Left renal pelvis (tissue), 4 donors: Measurements from ENCODE around the gene ANKFY1. TPM values are rescaled to one million over a fixed set of nuclear protein-coding genes. Genes with fewer than 3 reads are reported as not detected.
A peak's percentile ranks its signal among the peaks of the same experiment; 100 is the strongest.

Experiments
- DNase-seq, 4 donors: peaks; one replicate each; pipeline ENCODE4 v3.0.0-alpha.2; 2013; ENCODE audit warnings: low read depth in 4 of 4, low spot score in 3 of 4
- polyA plus RNA-seq, 4 donors: library from polyadenylated mRNA; unstranded; fragments of 120-200 nt; gene quantifications; one replicate each; pipeline ENCODE4 v1.2.1, GENCODE V29; 2013; ENCODE audit not compliant: insufficient read length in 4 of 4

Gene ANKFY1, protein sequence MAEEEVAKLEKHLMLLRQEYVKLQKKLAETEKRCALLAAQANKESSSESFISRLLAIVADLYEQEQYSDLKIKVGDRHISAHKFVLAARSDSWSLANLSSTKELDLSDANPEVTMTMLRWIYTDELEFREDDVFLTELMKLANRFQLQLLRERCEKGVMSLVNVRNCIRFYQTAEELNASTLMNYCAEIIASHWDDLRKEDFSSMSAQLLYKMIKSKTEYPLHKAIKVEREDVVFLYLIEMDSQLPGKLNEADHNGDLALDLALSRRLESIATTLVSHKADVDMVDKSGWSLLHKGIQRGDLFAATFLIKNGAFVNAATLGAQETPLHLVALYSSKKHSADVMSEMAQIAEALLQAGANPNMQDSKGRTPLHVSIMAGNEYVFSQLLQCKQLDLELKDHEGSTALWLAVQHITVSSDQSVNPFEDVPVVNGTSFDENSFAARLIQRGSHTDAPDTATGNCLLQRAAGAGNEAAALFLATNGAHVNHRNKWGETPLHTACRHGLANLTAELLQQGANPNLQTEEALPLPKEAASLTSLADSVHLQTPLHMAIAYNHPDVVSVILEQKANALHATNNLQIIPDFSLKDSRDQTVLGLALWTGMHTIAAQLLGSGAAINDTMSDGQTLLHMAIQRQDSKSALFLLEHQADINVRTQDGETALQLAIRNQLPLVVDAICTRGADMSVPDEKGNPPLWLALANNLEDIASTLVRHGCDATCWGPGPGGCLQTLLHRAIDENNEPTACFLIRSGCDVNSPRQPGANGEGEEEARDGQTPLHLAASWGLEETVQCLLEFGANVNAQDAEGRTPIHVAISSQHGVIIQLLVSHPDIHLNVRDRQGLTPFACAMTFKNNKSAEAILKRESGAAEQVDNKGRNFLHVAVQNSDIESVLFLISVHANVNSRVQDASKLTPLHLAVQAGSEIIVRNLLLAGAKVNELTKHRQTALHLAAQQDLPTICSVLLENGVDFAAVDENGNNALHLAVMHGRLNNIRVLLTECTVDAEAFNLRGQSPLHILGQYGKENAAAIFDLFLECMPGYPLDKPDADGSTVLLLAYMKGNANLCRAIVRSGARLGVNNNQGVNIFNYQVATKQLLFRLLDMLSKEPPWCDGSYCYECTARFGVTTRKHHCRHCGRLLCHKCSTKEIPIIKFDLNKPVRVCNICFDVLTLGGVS
- polyA plus RNA-seq, result 10 to 100 TPM; 46.0 to 51.8 (median 47.9) TPM

- peak; percentile 88 to 93 (median 90) for DNase-seq
Measured at GRCh38 chr17:4263282-4264215, at the start of gene ANKFY1. ANKFY1 (minus strand) TSS chr17:4263979; CDS start chr17:4263941, 38 bp downstream.

DNA sequence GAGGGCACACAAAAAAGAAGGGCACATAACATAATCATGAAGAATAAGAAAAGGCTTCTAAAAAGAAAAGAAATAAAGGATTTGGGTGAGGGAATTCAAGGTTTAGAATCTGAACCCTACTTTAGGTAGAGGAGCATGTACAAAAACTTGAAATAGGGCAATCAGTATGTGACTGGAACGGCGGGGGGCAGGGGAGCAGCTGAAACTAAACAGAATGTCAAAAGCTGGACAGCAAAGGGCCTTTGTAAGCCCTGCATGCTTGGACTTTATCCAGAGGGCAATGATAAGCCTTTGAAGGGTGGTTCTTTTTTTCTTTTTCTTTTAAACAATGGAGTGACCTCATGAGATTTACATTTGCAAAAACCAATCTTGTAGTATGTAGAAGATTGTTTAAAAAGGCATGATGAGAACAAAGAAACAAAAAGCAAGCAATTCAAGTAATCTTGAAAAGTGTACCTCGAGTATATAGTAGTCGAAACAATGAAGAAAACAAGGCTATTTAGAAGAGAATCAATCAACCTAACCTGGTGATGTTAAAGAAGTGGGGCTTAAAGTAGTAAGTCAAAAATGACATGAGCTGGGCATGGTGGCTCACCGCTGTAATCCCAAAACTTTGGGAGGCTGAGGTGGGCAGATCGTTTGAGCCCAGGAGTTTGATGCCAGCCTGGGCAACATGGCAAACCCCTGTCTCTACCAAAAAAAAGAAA is 46.7 kb upstream of the ANKFY1 start:
- DNase-seq, result no peak

GRCh38 chr17:4309897-4310296 is 46.1 kb upstream of the ANKFY1 start:
- DNase-seq, result no peak

DNA sequence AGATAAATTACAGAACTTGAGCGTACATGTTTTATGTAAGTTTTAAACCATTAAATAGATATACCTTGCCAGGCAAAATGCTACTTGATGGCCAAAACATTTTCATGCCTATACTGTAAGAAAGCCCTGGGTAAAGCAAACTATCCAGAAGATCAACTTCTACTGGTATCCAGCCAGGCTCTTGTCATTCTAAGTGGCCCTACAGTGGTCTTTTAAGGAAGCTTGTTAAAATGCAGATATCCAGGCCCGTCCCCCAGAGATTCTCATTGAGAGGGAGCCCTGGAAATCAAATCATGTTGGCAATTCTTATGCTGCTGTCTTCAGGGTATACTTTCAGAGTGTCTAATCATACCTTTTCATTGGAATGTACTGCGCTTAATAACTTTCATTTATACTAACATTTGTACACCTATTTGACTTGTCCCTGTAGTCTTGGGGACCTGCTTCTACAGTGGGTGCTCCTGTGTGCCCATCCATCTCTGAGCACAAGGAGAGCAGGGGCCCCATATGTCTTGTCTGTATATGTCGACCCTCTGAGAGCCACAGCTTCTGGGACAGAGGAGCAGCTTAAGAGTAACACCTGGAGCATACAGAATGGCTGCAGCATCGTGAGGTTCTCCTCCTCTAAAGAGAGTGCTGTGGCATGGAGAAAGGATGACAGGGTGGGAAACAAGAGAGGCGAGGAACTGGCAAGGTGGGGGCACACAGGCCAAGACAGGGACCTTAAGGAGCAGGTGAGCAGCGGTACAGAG is 43.6 kb upstream of the ANKFY1 start:
- no peak for DNase-seq

DNA sequence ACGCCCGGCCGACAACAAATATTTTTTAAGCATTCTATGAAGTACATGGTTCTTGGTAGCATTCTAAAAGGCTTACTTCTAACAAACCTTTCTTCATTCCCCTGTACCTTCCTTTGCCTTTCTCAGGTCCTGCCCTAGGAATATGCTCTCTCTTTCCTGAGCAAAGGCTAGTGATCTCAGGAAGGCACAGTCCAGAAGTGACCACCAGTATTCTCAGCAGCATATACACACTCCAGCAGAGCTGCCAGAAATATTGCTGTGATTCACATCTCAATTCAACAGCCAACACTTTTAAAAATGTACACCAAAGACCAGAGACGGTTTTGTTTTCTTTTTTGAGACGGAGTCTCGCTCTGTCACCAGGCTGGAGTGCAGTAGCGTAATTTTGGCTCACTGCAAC is 41.4 kb upstream of the ANKFY1 start:
- DNase-seq, result no peak

DNA sequence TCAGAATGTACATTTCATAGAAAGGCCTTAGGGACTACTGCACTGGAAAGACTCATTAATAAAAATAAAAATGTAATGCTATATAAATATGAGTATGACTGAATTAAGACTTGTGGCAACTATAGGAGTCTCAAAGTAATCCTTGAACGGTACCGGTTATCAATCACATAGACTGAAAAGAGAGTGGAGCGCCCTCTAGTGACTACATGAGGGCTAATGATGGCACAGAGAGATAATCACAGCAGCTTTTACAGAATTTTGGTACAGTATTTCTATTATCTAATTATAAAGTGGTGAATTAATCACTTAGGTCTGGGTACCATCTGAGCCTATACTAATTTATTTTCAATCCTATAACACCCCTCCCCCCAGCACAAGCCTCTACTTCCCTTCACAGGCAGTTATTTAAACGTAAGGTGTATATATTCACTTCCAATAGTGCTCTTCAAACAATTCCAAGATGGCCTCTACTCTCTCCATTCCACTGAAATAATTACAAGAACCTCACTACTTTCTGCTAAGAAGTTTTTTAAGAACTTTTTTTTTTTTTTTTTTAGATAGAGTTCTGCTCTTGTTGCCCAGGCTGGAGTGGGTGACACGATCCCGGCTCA is 40.7 kb upstream of the ANKFY1 start:
- no peak for DNase-seq

GRCh38 chr17:4301066-4301465 is 37.3 kb upstream of the ANKFY1 start:
- DNase-seq, result no peak

- DNase-seq, result no peak
Measured at GRCh38 chr17:4297351-4297750, 33.6 kb upstream of the ANKFY1 start.

- DNase-seq, result no peak
Measured at GRCh38 chr17:4295686-4296085, 31.9 kb upstream of the ANKFY1 start.

- no peak for DNase-seq
Measured at GRCh38 chr17:4293572-4293971, 29.8 kb upstream of the ANKFY1 start.

DNA sequence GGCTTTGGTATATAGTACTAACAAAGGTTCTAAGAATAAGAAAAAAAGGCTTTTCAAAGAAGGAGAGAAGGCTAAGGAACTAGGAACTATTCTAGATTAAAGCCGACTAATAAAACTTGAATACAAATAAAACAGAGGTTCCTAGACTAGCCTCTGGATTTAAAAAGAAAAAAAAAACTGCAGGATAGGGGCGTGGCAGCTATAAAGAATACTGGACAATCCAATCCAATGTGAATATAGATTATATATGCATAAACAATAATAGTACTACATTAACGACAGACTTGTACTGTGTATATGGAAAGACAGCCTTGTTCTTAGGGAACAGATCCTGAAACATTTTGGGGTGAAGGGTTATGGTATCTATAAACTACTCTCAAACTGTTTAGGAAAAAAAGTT is 23.9 kb upstream of the ANKFY1 start:
- no peak for DNase-seq

DNA sequence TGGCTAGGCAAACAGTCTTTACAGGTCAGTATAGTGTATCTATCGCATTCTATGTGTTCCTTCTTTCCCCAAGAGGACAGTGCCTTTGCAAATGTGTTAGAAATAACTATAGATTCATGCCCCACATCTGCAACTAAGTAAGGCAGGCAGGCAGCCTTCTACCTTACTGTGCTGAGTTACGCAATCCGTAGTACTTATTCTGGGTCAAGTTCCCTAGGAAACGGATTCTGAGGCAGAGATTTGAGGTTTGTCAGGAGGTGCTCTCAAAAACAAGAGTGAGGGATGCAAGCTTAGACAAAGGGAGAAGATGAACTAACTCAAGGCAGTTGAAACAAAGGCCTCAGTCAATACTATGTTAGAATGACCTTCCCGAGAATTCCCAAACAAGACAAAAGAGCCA is 12.7 kb upstream of the ANKFY1 start:
- DNase-seq, result no peak

GRCh38 chr17:4272972-4273368 is 9.2 kb upstream of the ANKFY1 start:
- no peak for DNase-seq

GRCh38 chr17:4272213-4272971 is 8.6 kb upstream of the ANKFY1 start:
- DNase-seq, result no peak

DNA sequence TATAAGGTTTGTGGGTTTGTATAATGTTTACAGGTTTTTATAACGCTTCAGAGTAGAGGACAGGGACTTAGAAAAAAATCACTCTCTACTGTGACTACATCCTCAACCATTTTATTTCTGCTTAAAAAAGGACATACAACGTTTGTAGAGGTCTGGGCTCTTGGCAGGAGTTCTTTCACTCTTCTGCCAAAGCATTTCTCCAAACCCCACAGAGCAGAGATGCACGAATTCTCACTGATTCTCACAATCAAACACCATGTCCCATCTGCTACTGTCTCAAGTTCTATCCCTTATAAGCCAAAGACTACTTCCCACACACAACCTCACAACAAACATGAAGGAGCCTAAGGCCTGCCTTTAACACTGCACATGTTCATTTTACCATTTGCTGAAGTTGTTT is 7.0 kb upstream of the ANKFY1 start:
- DNase-seq, result no peak

DNA sequence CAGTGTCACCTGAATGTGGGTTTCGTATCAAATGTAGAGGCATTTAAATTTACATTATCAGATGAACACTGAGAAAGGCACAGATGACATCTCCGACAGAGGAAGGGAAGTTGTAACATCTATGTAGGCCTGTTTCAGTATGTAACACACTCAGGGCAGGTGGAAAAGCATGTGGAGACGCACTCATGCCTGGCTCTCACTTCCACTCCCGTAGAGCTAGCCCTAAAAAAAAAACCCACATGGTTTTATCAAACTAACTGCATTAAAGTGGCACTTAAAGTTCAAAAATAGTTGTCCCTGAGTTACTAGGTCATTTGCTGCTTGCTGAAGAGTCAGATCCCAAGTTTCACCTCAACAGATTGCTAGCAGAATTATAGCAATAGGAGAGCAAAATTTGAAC is 6.1 kb upstream of the ANKFY1 start:
- DNase-seq, result no peak

DNA sequence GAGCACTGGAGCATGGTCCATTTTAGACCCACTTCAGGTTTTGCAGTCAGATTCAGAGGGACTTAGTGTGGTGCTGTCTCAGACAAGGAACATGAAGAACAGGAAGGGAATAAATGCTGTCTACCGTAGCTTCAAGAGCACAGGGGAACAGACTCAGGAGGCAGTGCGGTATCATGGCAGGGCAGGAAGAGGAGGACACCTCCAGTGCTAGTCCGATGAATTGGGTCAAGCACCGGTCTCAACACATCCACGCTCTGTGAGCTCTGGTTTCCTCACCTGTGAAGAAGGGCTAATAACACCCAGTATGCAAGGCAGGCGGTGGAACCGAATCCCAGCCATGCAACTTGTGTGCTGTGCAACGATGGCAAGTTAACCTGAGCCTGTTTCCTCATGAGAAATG is 3.6 kb upstream of the ANKFY1 start:
- DNase-seq, result no peak

GRCh38 chr17:4266550-4266949 is 2.8 kb upstream of the ANKFY1 start:
- no peak for DNase-seq
